Endothelial cell of umbilical vein (primary cell): ENCODE measurements around the gene ATG10. TPM values are rescaled to one million over a fixed set of nuclear protein-coding genes. Genes with fewer than 3 reads are reported as not detected.

Source experiments
- BruUV-seq: library from RNA; stranded (reverse); fragments of 400-500 nt; replicated peaks from 2 replicates; lab custom pipeline; 2021; lab: Mats Ljungman, UMichigan
- CTCF ChIA-PET: fragments of 300-600, 350-600 bp; sonication (Branson Sonifier 250); formaldehyde crosslinking; loops from one replicate; lab custom pipeline; 2021; ENCODE audit warnings: antibody characterized with exemption, inconsistent platforms; lab: Charles Lee
- POLR2A ChIA-PET: fragments of 300-600, 350-600 bp; sonication (Branson Sonifier 250); formaldehyde crosslinking; loops from one replicate; lab custom pipeline; 2021; ENCODE audit warnings: antibody characterized with exemption, inconsistent platforms; lab: Charles Lee
- DNase-seq: peaks from one replicate; pipeline ENCODE4 v3.0.0-alpha.2; 2011; ENCODE audit warnings: low read depth, low spot score
- FAIRE-seq: peaks from 2 replicates; lab custom pipeline; 2011; peaks lifted over from hg19 to GRCh38; lab: Jason Lieb, UNC
- H2AFZ ChIP-seq: 2 replicates; pipeline ENCODE4 v1.6.0; 2012; ENCODE audit warnings: low read depth, low read length, control low read depth, inconsistent platforms
- H3K27ac ChIP-seq: 2 replicates; pipeline ENCODE4 v1.5.1; 2011; ENCODE audit warnings: low read depth, mild to moderate bottlenecking, control low read depth, low read length, moderate library complexity; ENCODE audit not compliant: insufficient read depth
- H3K27me3 ChIP-seq, 2 experiments: 2 replicates each; pipeline versions ENCODE4 v1.6.0 to v1.6.1; 2011; ENCODE audit warnings: low read length in 2 of 2, mixed read lengths in 1 of 2; ENCODE audit not compliant: control insufficient read depth in 2 of 2, insufficient read depth in 2 of 2
- H3K36me3 ChIP-seq, 2 experiments: 2 replicates in 1 of 2; 3 replicates in 1 of 2; pipeline ENCODE4 v1.5.1; 2011; ENCODE audit warnings: low read length in 2 of 2, mild to moderate bottlenecking in 1 of 2, moderate library complexity in 1 of 2; ENCODE audit not compliant: control insufficient read depth in 2 of 2, insufficient read depth in 2 of 2; ENCODE audit errors: extremely low read depth in 1 of 2
- H3K4me1 ChIP-seq: 3 replicates; pipeline ENCODE4 v1.5.1; 2011; ENCODE audit warnings: mild to moderate bottlenecking, low read length; ENCODE audit not compliant: control insufficient read depth, insufficient read depth; ENCODE audit errors: extremely low read depth
- H3K4me2 ChIP-seq: 2 replicates; pipeline ENCODE4 v1.6.1; 2011; ENCODE audit warnings: low read length, control low read depth, mixed read lengths; ENCODE audit not compliant: insufficient read depth
- H3K4me3 ChIP-seq, 3 experiments: fragments of 200-600 bp in 1 of 3; sonication (generic), shearing (Covaris generic) in 1 of 3; replicated peaks in 1 of 3; 2 replicates each; pipeline ENCODE4 v1.5.1; 2011 to 2016; ENCODE audit warnings: control low read depth in 3 of 3, low read length in 3 of 3, mild to moderate bottlenecking in 2 of 3, inconsistent platforms in 1 of 3, low read depth in 1 of 3, moderate library complexity in 1 of 3; ENCODE audit not compliant: insufficient read depth in 1 of 3
- H3K79me2 ChIP-seq: 2 replicates; pipeline ENCODE4 v1.6.0; 2012; ENCODE audit warnings: low read length, inconsistent platforms; ENCODE audit not compliant: control insufficient read depth, insufficient read depth
- H3K9ac ChIP-seq: replicated peaks from 2 replicates; pipeline ENCODE3; 2011; ENCODE audit warnings: low read length, control low read depth; ENCODE audit not compliant: insufficient read depth; ENCODE audit errors: extremely low read depth
- H3K9me1 ChIP-seq: replicated peaks from 3 replicates; pipeline ENCODE4 v1.6.0; 2011; ENCODE audit warnings: mild to moderate bottlenecking, low read length; ENCODE audit not compliant: control insufficient read depth, insufficient read depth; ENCODE audit errors: extremely low read depth
- H3K9me3 ChIP-seq: replicated peaks from 2 replicates; pipeline ENCODE4 v1.5.1; 2012; ENCODE audit warnings: low read length, inconsistent platforms; ENCODE audit not compliant: control insufficient read depth, insufficient read depth
- H4K20me1 ChIP-seq: replicated peaks from 2 replicates; pipeline ENCODE3; 2011; ENCODE audit warnings: mild to moderate bottlenecking, low read length; ENCODE audit not compliant: control insufficient read depth, insufficient read depth; ENCODE audit errors: extremely low read depth
- EZH2 ChIP-seq: IDR thresholded peaks from 2 replicates; pipeline ENCODE4 v1.6.1; 2012; ENCODE audit warnings: borderline replicate concordance, low read depth, mild to moderate bottlenecking, moderate library complexity, low read length, inconsistent platforms; ENCODE audit not compliant: severe bottlenecking
- FOS ChIP-seq: IDR thresholded peaks from 2 replicates; pipeline ENCODE4 v1.6.1; 2011; ENCODE audit warnings: mild to moderate bottlenecking, low read length, moderate library complexity, borderline replicate concordance; ENCODE audit not compliant: insufficient read depth
- GATA2 ChIP-seq: IDR thresholded peaks from 2 replicates; pipeline ENCODE4 v1.7.0; 2011; ENCODE audit warnings: low read depth, mild to moderate bottlenecking, moderate library complexity, mixed read lengths, low read length; ENCODE audit not compliant: insufficient read length, insufficient read depth
- JUN ChIP-seq: IDR thresholded peaks from 2 replicates; pipeline ENCODE4 v1.6.1; 2011; ENCODE audit warnings: borderline replicate concordance, low read depth; ENCODE audit not compliant: insufficient read length, insufficient read depth
- MYC ChIP-seq: IDR thresholded peaks from one replicate; pipeline ENCODE4 v1.6.1; 2011; ENCODE audit warnings: mild to moderate bottlenecking, low read depth, low read length
- POLR2AphosphoS5 ChIP-seq: IDR thresholded peaks from 2 replicates; pipeline ENCODE4 v1.6.1; 2012; ENCODE audit warnings: low read depth, mild to moderate bottlenecking, control low read depth, low read length, moderate library complexity; ENCODE audit not compliant: insufficient read depth
- dilution Hi-C: fragments of 300-500 bp; cut with MboI; formaldehyde crosslinking; loops from one replicate; pipeline ENCODE4 v1.15.0; 2019; ENCODE audit warnings: low sequenced_read_pairs; ENCODE audit not compliant: extremely low pct_ligation_motif_present
- intact Hi-C: fragments of 100-400 bp; cut with micrococcal nuclease; formaldehyde crosslinking; loops from one replicate; pipeline ENCODE4 v1.10.0; 2022
- polyA plus RNA-seq, 4 experiments: library from polyadenylated mRNA; depleted of rRNA in 3 of 4; stranded (reverse) in 3 of 4; unstranded in 1 of 4; fragments of >200 nt; gene quantifications; 2 replicates each; pipeline versions ENCODE4 v1.2.1 to v1.2.3, GENCODE V29; 2011 to 2012; ENCODE audit warnings: missing spikeins in 1 of 4
- total RNA-seq: library from RNA; stranded (reverse); gene quantifications from 2 replicates; pipeline ENCODE4 v1.2.3, GENCODE V29; 2021
- TF ChIP-seq, protein P1 (sequence below): IDR thresholded peaks from 2 replicates; pipeline ENCODE4 v1.6.1; 2011; ENCODE audit not compliant: insufficient read depth, insufficient read length

Gene ATG10
- total and polyA plus RNA-seq, 2 donors (not counting 3 experiments of a cell fraction or from before 2014, with no cell fraction given), result 1.6 to 3.9 TPM

GRCh38 chr5:82204567-82204966 lies 232.7 kb downstream of the ATG10 start:
- no peaks in the 10 kb centered on the region for H3K79me2 ChIP-seq
- DNase-seq, result no peak
- H3K4me1 ChIP-seq, result no peaks in the 10 kb centered on the region
- intact Hi-C loops, result no loop called here
- no peak overlapping the region for H3K27ac ChIP-seq
- no peaks in the 10 kb centered on the region for H3K27me3 ChIP-seq
- H4K20me1 ChIP-seq, result no peaks in the 10 kb centered on the region
- no peaks in the 10 kb centered on the region for H3K36me3 ChIP-seq
- no peak overlapping the region for H2AFZ ChIP-seq
- H3K9ac ChIP-seq, result no peak overlapping the region
- BruUV-seq, result no TSS peak
- H3K4me3 ChIP-seq, result no peak overlapping the region
- CTCF ChIA-PET, result no interaction called here
- POLR2A ChIA-PET, result no interaction called here
- H3K9me3 ChIP-seq, result no peaks in the 10 kb centered on the region
- no peak for TF ChIP-seq MYC
- no peak for TF ChIP-seq FOS
- TF ChIP-seq, protein P1, sequence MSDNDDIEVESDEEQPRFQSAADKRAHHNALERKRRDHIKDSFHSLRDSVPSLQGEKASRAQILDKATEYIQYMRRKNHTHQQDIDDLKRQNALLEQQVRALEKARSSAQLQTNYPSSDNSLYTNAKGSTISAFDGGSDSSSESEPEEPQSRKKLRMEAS, result no peak
- H3K9me1 ChIP-seq, result no peaks in the 10 kb centered on the region
- FAIRE-seq, result no peak
- no peak overlapping the region for H3K4me2 ChIP-seq
- dilution Hi-C loops, result no loop called here

- H3K79me2 ChIP-seq, result no peaks in the 10 kb centered on the region
- no peak overlapping the region for H3K9ac ChIP-seq
- ChIA-PET POLR2A (no interaction called here), CTCF (no interaction called here)
- FAIRE-seq (no peak), DNase-seq (no peak)
- H3K4me3 ChIP-seq, result no peak overlapping the region
- H2AFZ ChIP-seq, result no peak overlapping the region
- TF ChIP-seq FOS (no peak), JUN (no peak), MYC (no peak), GATA2 (no peak), POLR2AphosphoS5 (no peak), EZH2 (no peak)
- TF ChIP-seq, protein P1, result no peak
- no peaks in the 10 kb centered on the region for H3K27me3 ChIP-seq
- BruUV-seq, result no TSS peak
- dilution Hi-C loops (no loop called here), intact Hi-C loops (no loop called here)
- no peaks in the 10 kb centered on the region for H3K9me3 ChIP-seq
- H3K9me1 ChIP-seq, result no peaks in the 10 kb centered on the region
- H4K20me1 ChIP-seq, result no peaks in the 10 kb centered on the region
- H3K4me2 ChIP-seq, result no peak overlapping the region
- H3K27ac ChIP-seq, result no peak overlapping the region
- no peaks in the 10 kb centered on the region for H3K36me3 ChIP-seq
- no peaks in the 10 kb centered on the region for H3K4me1 ChIP-seq
Observed at GRCh38 chr5:82205005-82205404, 233.2 kb downstream of the ATG10 start.
